ENCODE data around the gene FIGN. TPM values are rescaled to one million over a fixed set of nuclear protein-coding genes. Genes with fewer than 3 reads are reported as not detected.

The FIGN gene
- total RNA-seq, 1 experiment from 2014 or later: not detected

- Histone ChIP-seq H3K27ac (ENCODE audit: low read depth, low read length) (no peak overlapping the region), H3K9me3 (ENCODE audit: control insufficient read depth in 1 of 2, insufficient read depth in 1 of 2, low read depth in 1 of 2, low read length in 2 of 2) (no peaks in the 10 kb centered on the region), H4K20me1 (ENCODE audit: insufficient read depth) (no peaks in the 10 kb centered on the region; the same call in 1 of the 2 replicates), H3K4me3 (replicated peaks in 1 of 2; ENCODE audit: low read depth in 1 of 2, low read length in 2 of 2) (no peak overlapping the region), H3K4me2 (ENCODE audit: low read length) (no peak overlapping the region), H3K4me1 (ENCODE audit: control insufficient read depth in 1 of 2, insufficient read depth in 2 of 2, low read length in 2 of 2) (no peaks in the 10 kb centered on the region), H2AFZ (ENCODE audit: low read depth, low read length, poor library complexity, severe bottlenecking) (no peak overlapping the region), H3K9me2 (ENCODE audit: insufficient read depth) (no peaks in the 10 kb centered on the region), H3K27me3 (ENCODE audit: insufficient read depth, low read length) (peaks cover 67% of the 10 kb centered on the region), H3K9ac (ENCODE audit: low read length) (no peak overlapping the region), H3K79me2 (ENCODE audit: insufficient read depth, low read length) (no peaks in the 10 kb centered on the region), H3K36me3 (ENCODE audit: control insufficient read depth in 1 of 2, insufficient read depth in 2 of 2, low read length in 2 of 2) (no peaks in the 10 kb centered on the region)
- TF ChIP-seq SP1 (IDR thresholded peaks at IDR 0.05; ENCODE audit: low read depth): no peak
- TF ChIP-seq CTCF (IDR thresholded peaks at IDR 0.05 in 2 of 3, conservative IDR thresholded peaks at IDR 0.05 in 1 of 3; ENCODE audit: borderline replicate concordance in 1 of 3, insufficient read depth in 1 of 3, low read depth in 2 of 3, low read length in 2 of 3): no peak
- no peak for TF ChIP-seq REST (IDR thresholded peaks at IDR 0.05; ENCODE audit: low read depth)
- no peak for TF ChIP-seq TCF7L2 (IDR thresholded peaks at IDR 0.05; ENCODE audit: borderline replicate concordance, extremely low read depth, insufficient read depth, insufficient read length)
- TF ChIP-seq EZH2 (IDR thresholded peaks at IDR 0.05): no peak
- TF ChIP-seq SIN3A (IDR thresholded peaks at IDR 0.05; ENCODE audit: low read depth): no peak
- TF ChIP-seq JUND (IDR thresholded peaks at IDR 0.05): no peak
- TF ChIP-seq ZNF274 (IDR thresholded peaks at IDR 0.05; ENCODE audit: low read depth, low read length): no peak
- TF ChIP-seq ZFX (IDR thresholded peaks at IDR 0.05): no peak
- no peak for TF ChIP-seq FOSL1 (IDR thresholded peaks at IDR 0.05; ENCODE audit: low read depth)
- TF ChIP-seq POLR2A (IDR thresholded peaks at IDR 0.05; ENCODE audit: borderline replicate concordance, extremely low read depth, insufficient read depth, insufficient read length): no peak
- no peak for TF ChIP-seq POLR2AphosphoS5 (IDR thresholded peaks at IDR 0.05; ENCODE audit: low read depth, low read length)
- TF ChIP-seq ELF1 (IDR thresholded peaks at IDR 0.05; ENCODE audit: borderline replicate concordance, low read depth): no peak
- TF ChIP-seq CBX3 (IDR thresholded peaks at IDR 0.05; ENCODE audit: low read depth): no peak
- ChIA-PET CTCF (no interaction called here), RAD21 (ENCODE audit: low non-redundant PET in 1 of 2, low total read pairs in 2 of 2, uncharacterized antibody in 2 of 2, unreplicated experiment in 2 of 2) (no interaction called here), POLR2A (no interaction called here)
- intact Hi-C loops (cut with micrococcal nuclease): no loop called here
- ATAC-seq: no peak
- BruUV-seq (replicated peaks): no TSS peak
- no peak for DNase-seq (ENCODE audit: low read depth, low spot score)
Observed at GRCh38 chr2:163711699-163712098, 24.1 kb downstream of the FIGN start.

Measured in HCT116 (cell line).